ENCODE results near the gene TRPM6.
"Not testable (repeated sequence)": the region's sequence is repeated elsewhere in the genome, so short reads cannot be mapped to it uniquely, and the experiment has no call there.

TRPM6 gene

GRCh38 chr9:74856989-74857388, 30.7 kb downstream of the TRPM6 start:
- H3K36me3 ChIP-seq (replicated peaks; ENCODE audit: low read depth, low read length) = no peaks in the 10 kb centered on the region
- TF ChIP-seq CTCF (IDR thresholded peaks at IDR 0.05; ENCODE audit: low read depth, low read length) = no peak
- no peak for TF ChIP-seq EZH2phosphoT487 (IDR thresholded peaks at IDR 0.05; ENCODE audit: low read depth)
- H3K4me1 ChIP-seq (ENCODE audit: low read length) = peaks cover 4% of the 10 kb centered on the region

GRCh38 chr9:74855072-74855471, 32.6 kb downstream of the TRPM6 start:
- TF ChIP-seq CTCF (IDR thresholded peaks at IDR 0.05; ENCODE audit: low read depth, low read length) (no peak), EZH2phosphoT487 (IDR thresholded peaks at IDR 0.05; ENCODE audit: low read depth) (no peak)
- Histone ChIP-seq H3K4me1 (ENCODE audit: low read length) (peaks cover 4% of the 10 kb centered on the region), H3K27me3 (ENCODE audit: low read depth, low read length) (peaks cover 20% of the 10 kb centered on the region), H3K27ac (ENCODE audit: low read length) (no peak overlapping the region), H4K20me1 (ENCODE audit: insufficient read depth, low read length) (no peaks in the 10 kb centered on the region), H3K36me3 (replicated peaks; ENCODE audit: low read depth, low read length) (no peaks in the 10 kb centered on the region), H3K4me2 (ENCODE audit: low read length) (no peak overlapping the region), H3K9ac (ENCODE audit: low read length) (no peak overlapping the region), H3K4me3 (ENCODE audit: low read length) (no peak overlapping the region), H2AFZ (ENCODE audit: low read depth, low read length) (no peak overlapping the region), H3K9me3 (ENCODE audit: insufficient read depth, low read length) (no peaks in the 10 kb centered on the region), H3K79me2 (ENCODE audit: low read length) (no peaks in the 10 kb centered on the region)

More at GRCh38 chr9:74856989-74857388, 30.7 kb downstream of the TRPM6 start:
- no peaks in the 10 kb centered on the region for H3K79me2 ChIP-seq (ENCODE audit: low read length)
- no peak overlapping the region for H3K4me2 ChIP-seq (ENCODE audit: low read length)
- H2AFZ ChIP-seq (ENCODE audit: low read depth, low read length) = no peak overlapping the region
- peaks cover 20% of the 10 kb centered on the region for H3K27me3 ChIP-seq (ENCODE audit: low read depth, low read length)
- H3K9me3 ChIP-seq (ENCODE audit: insufficient read depth, low read length) = no peaks in the 10 kb centered on the region
- no peak overlapping the region for H3K4me3 ChIP-seq (ENCODE audit: low read length)
- H3K27ac ChIP-seq (ENCODE audit: low read length) = no peak overlapping the region
- H4K20me1 ChIP-seq (ENCODE audit: insufficient read depth, low read length) = no peaks in the 10 kb centered on the region
- H3K9ac ChIP-seq (ENCODE audit: low read length) = no peak overlapping the region

GRCh38 chr9:74853024-74853423, 34.7 kb downstream of the TRPM6 start:
- H3K27ac ChIP-seq (ENCODE audit: low read length); H3K4me1 ChIP-seq (ENCODE audit: low read length); H4K20me1 ChIP-seq (ENCODE audit: insufficient read depth, low read length); H3K4me2 ChIP-seq (ENCODE audit: low read length); H3K4me3 ChIP-seq (ENCODE audit: low read length); H3K9ac ChIP-seq (ENCODE audit: low read length); H3K36me3 ChIP-seq (replicated peaks; ENCODE audit: low read depth, low read length); H2AFZ ChIP-seq (ENCODE audit: low read depth, low read length); H3K79me2 ChIP-seq (ENCODE audit: low read length); H3K9me3 ChIP-seq (ENCODE audit: insufficient read depth, low read length): not testable (repeated sequence)
- H3K27me3 ChIP-seq (ENCODE audit: low read depth, low read length) = peaks cover 29% of the 10 kb centered on the region

- Histone ChIP-seq H3K9ac (ENCODE audit: low read length) (no peak overlapping the region), H4K20me1 (ENCODE audit: insufficient read depth, low read length) (no peaks in the 10 kb centered on the region), H2AFZ (ENCODE audit: low read depth, low read length) (no peak overlapping the region), H3K4me1 (ENCODE audit: low read length) (peaks cover 8% of the 10 kb centered on the region), H3K27ac (ENCODE audit: low read length) (no peak overlapping the region), H3K9me3 (ENCODE audit: insufficient read depth, low read length) (no peaks in the 10 kb centered on the region), H3K27me3 (ENCODE audit: low read depth, low read length) (peaks cover 19% of the 10 kb centered on the region), H3K4me3 (ENCODE audit: low read length) (no peak overlapping the region), H3K36me3 (replicated peaks; ENCODE audit: low read depth, low read length) (no peaks in the 10 kb centered on the region), H3K79me2 (ENCODE audit: low read length) (no peaks in the 10 kb centered on the region), H3K4me2 (ENCODE audit: low read length) (peak overlapping the region; percentile 22)
- TF ChIP-seq EZH2phosphoT487 (IDR thresholded peaks at IDR 0.05; ENCODE audit: low read depth) = no peak
- no peak for TF ChIP-seq CTCF (IDR thresholded peaks at IDR 0.05; ENCODE audit: low read depth, low read length)
Measured at GRCh38 chr9:74848153-74848525, 39.6 kb downstream of the TRPM6 start.

Data from OCI-LY3 (cell line).